Fibroblast of villous mesenchyme (primary cell): ENCODE measurements around the gene KCNG1. TPM values are rescaled to one million over a fixed set of nuclear protein-coding genes. Genes with fewer than 3 reads are reported as not detected.

Experiments used
- DNase-seq: peaks from one replicate; pipeline ENCODE4 v3.0.0-alpha.2; 2010; ENCODE audit warnings: low read depth
- H3K4me3 ChIP-seq: 2 replicates; pipeline ENCODE4 v1.5.1; 2011; ENCODE audit warnings: low read depth, mild to moderate bottlenecking, low read length
- total RNA-seq: library from RNA; depleted of rRNA; stranded (reverse); fragments of >200 nt; gene quantifications from 2 replicates; pipeline ENCODE4 v1.2.3, GENCODE V29; 2012
- TF ChIP-seq, protein P1 (sequence below): IDR thresholded peaks from 2 replicates; pipeline ENCODE4 v1.5.1; 2012; ENCODE audit warnings: low read depth, mild to moderate bottlenecking, low read length; ENCODE audit not compliant: insufficient read depth

The KCNG1 gene
- total RNA-seq, 1 donor, result 3.0 TPM

DNA sequence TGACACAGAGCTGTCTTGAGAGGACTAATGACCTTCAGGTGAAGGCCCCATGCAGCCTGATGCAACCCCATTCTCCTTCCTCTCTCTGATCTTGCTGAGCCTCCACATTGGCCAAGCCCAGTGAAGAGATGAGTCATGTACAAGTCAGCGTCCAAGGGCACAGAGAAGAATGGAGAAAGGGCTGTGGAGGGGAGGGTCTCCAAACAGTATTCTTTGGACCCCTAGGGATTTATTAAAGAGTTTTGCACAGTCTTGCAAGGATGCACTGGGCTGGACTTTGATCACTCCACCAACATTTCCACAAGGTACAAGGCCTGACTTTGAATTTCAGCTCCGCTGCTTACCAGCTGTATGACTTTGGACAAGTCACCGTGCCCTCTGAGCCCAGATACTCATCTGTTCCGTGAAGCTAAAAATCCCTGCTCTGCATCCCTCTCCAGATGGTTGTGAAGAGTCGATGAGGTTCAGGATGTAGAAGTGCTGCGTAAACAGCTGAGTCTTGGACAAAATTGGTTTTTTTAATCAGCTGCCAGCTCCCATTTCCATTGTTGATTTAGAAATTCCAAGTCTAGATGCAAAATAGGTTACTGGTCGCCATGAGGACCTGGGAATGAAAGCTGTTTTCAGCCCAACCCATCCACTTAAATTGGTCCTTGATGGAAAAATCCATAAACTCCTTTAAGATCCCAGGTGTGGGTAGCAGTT, 14.1 kb upstream of the KCNG1 start:
- TF ChIP-seq, protein P1, sequence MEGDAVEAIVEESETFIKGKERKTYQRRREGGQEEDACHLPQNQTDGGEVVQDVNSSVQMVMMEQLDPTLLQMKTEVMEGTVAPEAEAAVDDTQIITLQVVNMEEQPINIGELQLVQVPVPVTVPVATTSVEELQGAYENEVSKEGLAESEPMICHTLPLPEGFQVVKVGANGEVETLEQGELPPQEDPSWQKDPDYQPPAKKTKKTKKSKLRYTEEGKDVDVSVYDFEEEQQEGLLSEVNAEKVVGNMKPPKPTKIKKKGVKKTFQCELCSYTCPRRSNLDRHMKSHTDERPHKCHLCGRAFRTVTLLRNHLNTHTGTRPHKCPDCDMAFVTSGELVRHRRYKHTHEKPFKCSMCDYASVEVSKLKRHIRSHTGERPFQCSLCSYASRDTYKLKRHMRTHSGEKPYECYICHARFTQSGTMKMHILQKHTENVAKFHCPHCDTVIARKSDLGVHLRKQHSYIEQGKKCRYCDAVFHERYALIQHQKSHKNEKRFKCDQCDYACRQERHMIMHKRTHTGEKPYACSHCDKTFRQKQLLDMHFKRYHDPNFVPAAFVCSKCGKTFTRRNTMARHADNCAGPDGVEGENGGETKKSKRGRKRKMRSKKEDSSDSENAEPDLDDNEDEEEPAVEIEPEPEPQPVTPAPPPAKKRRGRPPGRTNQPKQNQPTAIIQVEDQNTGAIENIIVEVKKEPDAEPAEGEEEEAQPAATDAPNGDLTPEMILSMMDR, result no peak
- H3K4me3 ChIP-seq, result no peak overlapping the region
- DNase-seq, result no peak

DNA sequence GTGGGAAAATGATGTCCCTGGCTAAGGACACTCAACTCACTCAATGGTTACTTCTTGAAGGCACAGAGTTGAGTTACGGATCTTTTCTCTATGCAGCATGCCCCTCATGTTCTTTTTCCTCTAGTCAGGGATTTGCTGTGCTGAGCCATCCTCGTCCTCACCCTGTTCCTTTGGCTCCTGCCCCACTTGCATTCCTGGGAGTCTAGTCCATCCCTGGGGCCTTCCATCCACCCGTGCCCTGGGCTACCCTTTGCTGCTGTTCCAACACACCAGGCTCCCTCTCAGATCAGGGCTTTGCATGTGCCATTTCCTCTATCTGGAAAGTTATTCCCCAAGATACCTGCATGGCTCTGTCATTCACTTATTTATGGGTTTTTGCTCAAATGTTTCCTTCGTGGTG, 13.3 kb upstream of the KCNG1 start:
- no peak for DNase-seq
- TF ChIP-seq, protein P1, result no peak
- no peak overlapping the region for H3K4me3 ChIP-seq

DNA sequence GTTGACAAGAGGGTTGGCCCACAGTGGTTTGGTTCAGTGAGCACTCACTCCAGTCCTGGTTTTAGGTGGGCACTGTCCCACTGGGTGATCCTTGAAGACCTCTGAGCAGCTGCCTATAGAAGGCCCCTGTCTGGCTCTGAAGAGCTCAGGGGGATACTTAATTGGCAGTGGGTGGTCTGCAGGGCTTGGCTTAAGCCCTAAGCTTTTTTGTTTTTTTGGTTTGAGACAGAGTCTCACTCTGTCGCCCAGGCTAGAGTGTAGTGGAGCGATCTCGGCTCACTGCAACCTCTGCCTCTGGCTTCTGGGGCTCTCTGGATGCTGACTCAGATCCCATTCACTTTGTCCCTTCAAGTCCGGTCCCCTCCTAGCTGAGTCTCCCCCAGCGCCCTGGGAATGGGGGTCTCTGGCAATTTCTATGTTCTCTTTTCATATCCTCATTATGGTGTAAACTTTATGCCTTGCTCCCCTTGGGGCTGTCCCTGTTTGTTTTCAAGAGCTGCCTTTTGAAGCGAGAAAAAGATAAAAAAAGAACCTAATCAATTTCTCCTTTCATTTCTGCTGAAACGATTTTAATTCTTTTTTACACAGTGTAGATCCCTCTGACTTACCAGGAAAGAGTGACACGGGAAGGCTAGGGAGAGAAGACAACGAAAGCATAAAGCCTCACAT, 12.2 kb upstream of the KCNG1 start:
- DNase-seq, result no peak
- H3K4me3 ChIP-seq, result no peak overlapping the region
- TF ChIP-seq, protein P1, result no peak

GRCh38 chr20:51034476-51034875, 11.6 kb upstream of the KCNG1 start:
- no peak overlapping the region for H3K4me3 ChIP-seq
- DNase-seq, result no peak
- TF ChIP-seq, protein P1, result no peak

DNA sequence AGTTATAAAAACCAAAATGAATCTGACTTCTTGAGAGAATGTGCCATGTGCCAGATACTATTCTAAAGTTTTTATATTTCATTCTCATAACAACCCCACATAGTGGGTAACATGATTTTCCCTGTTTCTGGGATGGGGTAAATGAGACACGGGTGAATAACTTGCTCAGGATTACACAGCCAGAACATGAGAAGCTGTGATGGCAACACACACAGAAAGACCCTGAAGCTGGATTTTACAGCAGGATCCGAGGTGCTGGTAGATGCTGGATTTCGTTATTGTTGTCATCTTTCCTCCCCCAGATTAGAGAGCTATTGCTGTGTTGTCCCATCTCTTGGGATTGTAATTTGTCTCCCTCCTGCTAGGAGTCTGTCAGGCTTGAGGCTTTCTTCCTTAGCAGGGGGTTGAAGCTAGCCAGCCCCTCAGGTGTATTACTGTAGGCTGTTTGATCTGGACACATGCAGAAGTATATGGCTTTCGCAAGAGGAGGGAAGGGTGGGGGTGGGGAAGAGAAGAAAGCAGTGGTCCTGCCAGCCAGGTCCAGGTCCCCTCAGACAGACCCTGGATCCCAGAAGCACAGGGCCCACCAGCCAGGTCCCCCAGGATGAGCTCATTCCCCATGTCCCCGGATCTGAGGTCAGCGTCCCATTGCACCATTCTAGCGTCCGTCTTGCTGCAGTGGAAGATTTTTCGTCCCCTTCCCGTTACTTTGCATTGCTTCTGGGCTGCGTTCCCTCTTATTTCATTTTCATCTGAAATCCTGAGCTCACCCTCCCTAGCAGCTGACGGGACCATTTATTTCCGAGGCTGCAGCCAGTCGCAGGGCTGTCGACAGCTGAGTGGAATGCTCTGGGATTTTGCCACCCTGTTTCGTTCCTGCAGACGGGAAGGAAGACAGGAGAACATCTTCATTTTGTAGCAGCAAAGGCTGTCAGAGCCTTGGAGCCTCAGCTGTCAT, 7.3 kb upstream of the KCNG1 start:
- TF ChIP-seq, protein P1, result no peak
- no peak overlapping the region for H3K4me3 ChIP-seq
- DNase-seq, result no peak

- no peak for DNase-seq
- no peak overlapping the region for H3K4me3 ChIP-seq
- TF ChIP-seq, protein P1, result no peak
Observed at GRCh38 chr20:51029556-51029955, 6.6 kb upstream of the KCNG1 start.
